ENCODE data around the gene FOXB2. TPM values are rescaled to one million over a fixed set of nuclear protein-coding genes. Genes with fewer than 3 reads are reported as not detected.

FOXB2 gene
- total RNA-seq, 1 experiment from 2014 or later: not detected

GRCh38 chr9:77010527-77010926, 8.9 kb upstream of the FOXB2 start:
- Histone ChIP-seq H3K4me1 (replicated peaks) (no peaks in the 10 kb centered on the region), H3K27me3 (replicated peaks) (peaks cover 8% of the 10 kb centered on the region; the same call in 1 of the 2 replicates)

GRCh38 chr9:77011973-77012821, 7.3 kb upstream of the FOXB2 start:
- no peak overlapping the region for H3K27ac ChIP-seq
- no peaks in the 10 kb centered on the region for H3K4me1 ChIP-seq (replicated peaks)
- H3K36me3 ChIP-seq: no peaks in the 10 kb centered on the region
- H3K4me3 ChIP-seq: no peak overlapping the region
- H3K9me3 ChIP-seq (replicated peaks): no peaks in the 10 kb centered on the region; the same call in 1 of the 2 replicates
- no peak for DNase-seq (ENCODE audit: low read depth in 1 of 2, low spot score in 2 of 2)
- peaks cover 8% of the 10 kb centered on the region; the same call in 1 of the 2 replicates for H3K27me3 ChIP-seq (replicated peaks)

More at GRCh38 chr9:77010527-77010926, 8.9 kb upstream of the FOXB2 start:
- Histone ChIP-seq H3K4me3 (no peak overlapping the region), H3K9me3 (replicated peaks) (no peaks in the 10 kb centered on the region; the same call in 1 of the 2 replicates), H3K27ac (no peak overlapping the region), H3K36me3 (no peaks in the 10 kb centered on the region)
- no peak for DNase-seq (ENCODE audit: low read depth in 1 of 2, low spot score in 2 of 2)

- H3K36me3 ChIP-seq: no peaks in the 10 kb centered on the region
- DNase-seq (ENCODE audit: low read depth in 1 of 2, low spot score in 2 of 2): no peak
- H3K9me3 ChIP-seq (replicated peaks): no peaks in the 10 kb centered on the region; the same call in 1 of the 2 replicates
- no peak overlapping the region for H3K4me3 ChIP-seq
- no peaks in the 10 kb centered on the region for H3K4me1 ChIP-seq (replicated peaks)
- no peak overlapping the region for H3K27ac ChIP-seq
- peaks cover 13% of the 10 kb centered on the region for H3K27me3 ChIP-seq (replicated peaks)
These were observed 6.1 kb upstream of the FOXB2 start for GRCh38 chr9:77013206-77013931.

GRCh38 chr9:77013932-77014596, 5.4 kb upstream of the FOXB2 start:
- peaks cover 19% of the 10 kb centered on the region for H3K27me3 ChIP-seq (replicated peaks)
- DNase-seq (ENCODE audit: low read depth in 1 of 2, low spot score in 2 of 2): no peak
- H3K9me3 ChIP-seq (replicated peaks): no peaks in the 10 kb centered on the region; the same call in 1 of the 2 replicates
- H3K4me3 ChIP-seq: no peak overlapping the region
- no peaks in the 10 kb centered on the region for H3K36me3 ChIP-seq
- H3K4me1 ChIP-seq (replicated peaks): no peaks in the 10 kb centered on the region
- no peak overlapping the region for H3K27ac ChIP-seq

- Histone ChIP-seq H3K27me3 (replicated peaks) (peaks cover 25% of the 10 kb centered on the region), H3K27ac (no peak overlapping the region), H3K9me3 (replicated peaks) (no peaks in the 10 kb centered on the region; the same call in 1 of the 2 replicates)
These were observed 4.7 kb upstream of the FOXB2 start for GRCh38 chr9:77014597-77015263.

GRCh38 chr9:77015327-77016048, 4.0 kb upstream of the FOXB2 start:
- Histone ChIP-seq H3K4me1 (replicated peaks) (no peaks in the 10 kb centered on the region), H3K9me3 (replicated peaks) (no peaks in the 10 kb centered on the region; the same call in 1 of the 2 replicates), H3K36me3 (no peaks in the 10 kb centered on the region), H3K27ac (no peak overlapping the region), H3K27me3 (replicated peaks) (peaks cover 27% of the 10 kb centered on the region), H3K4me3 (no peak overlapping the region)
- no peak for DNase-seq (ENCODE audit: low read depth in 1 of 2, low spot score in 2 of 2)

More at GRCh38 chr9:77014597-77015263, 4.7 kb upstream of the FOXB2 start:
- no peak for DNase-seq (ENCODE audit: low read depth in 1 of 2, low spot score in 2 of 2)
- H3K36me3 ChIP-seq: no peaks in the 10 kb centered on the region
- no peaks in the 10 kb centered on the region for H3K4me1 ChIP-seq (replicated peaks)
- H3K4me3 ChIP-seq: no peak overlapping the region

DNA sequence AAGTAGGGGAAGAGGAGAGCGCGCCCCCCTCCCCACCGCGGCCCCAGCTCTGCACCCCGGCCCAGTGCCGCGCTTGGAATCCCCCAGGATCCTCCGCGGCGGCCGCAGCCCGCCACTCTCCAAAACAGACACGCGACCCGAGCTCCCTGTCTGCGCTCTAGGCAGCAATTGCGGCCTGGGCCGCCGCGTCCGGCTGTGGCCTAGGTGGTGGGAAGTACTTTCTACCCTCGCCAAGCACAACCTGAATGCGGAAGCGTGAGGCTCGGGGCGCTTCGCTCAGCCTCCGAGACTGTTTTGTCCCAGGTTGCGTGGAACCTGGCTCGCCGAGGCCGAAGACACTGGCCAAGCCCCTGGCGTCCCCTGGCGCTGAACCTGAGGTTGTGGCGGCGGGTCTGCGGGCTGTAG, 3.3 kb upstream of the FOXB2 start:
- Histone ChIP-seq H3K27ac (no peak overlapping the region), H3K36me3 (no peaks in the 10 kb centered on the region), H3K4me3 (no peak overlapping the region), H3K27me3 (replicated peaks) (peaks cover 33% of the 10 kb centered on the region), H3K4me1 (replicated peaks) (no peaks in the 10 kb centered on the region), H3K9me3 (replicated peaks) (no peaks in the 10 kb centered on the region; the same call in 1 of the 2 replicates)
- no peak for DNase-seq (ENCODE audit: low read depth in 1 of 2, low spot score in 2 of 2)

DNA sequence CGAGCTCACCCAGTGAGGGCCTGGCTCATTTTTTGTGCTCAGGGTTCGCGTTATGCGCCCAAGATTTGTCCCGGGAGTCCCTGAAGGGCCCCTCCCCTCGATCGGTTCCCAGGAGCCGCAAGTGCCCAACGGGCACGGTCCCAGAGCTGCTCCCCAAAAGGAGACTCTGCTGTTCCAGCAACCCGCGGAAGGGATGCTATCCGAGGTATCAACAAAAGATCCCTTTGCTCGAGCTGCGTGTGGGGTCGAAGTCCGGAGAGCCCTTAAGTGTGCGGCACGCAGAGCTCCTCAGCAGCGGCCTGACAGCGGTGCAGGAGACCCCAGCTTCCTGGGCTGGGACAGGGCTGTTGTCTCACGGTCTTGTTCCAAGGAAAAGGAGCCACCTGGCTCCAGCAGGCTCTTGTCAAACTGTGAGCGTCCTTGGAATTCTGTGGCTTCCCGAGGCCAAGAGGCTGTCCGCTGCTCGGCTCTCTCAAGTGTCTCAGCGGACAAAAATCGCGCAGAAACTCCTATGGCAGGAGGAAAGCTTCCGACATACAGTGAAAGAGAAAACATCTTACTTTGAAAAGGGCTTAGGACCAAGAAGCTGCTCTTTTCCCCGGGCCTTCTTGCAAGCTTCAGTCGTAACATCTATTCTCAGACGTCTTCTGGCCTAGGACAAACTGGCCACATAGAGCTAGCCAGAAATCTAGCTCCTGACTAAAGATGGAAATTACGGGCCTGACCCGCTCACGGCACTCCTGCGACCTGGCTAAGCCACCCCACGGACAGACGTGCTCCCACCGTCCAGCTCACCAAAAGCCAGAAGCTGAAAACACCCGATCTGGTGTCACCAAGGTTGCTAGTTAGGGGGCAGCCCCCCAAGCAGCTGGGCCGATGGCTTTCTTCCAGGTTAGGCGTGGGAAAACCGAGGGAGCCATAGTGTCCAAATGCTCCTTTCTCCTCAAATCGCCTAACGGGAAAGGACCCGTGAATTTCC, 2.6 kb upstream of the FOXB2 start:
- no peak for DNase-seq (ENCODE audit: low read depth in 1 of 2, low spot score in 2 of 2)
- H3K4me3 ChIP-seq: no peak overlapping the region
- H3K27ac ChIP-seq: no peak overlapping the region
- no peaks in the 10 kb centered on the region for H3K36me3 ChIP-seq
- H3K4me1 ChIP-seq (replicated peaks): no peaks in the 10 kb centered on the region
- H3K27me3 ChIP-seq (replicated peaks): peaks cover 40% of the 10 kb centered on the region
- no peaks in the 10 kb centered on the region; the same call in 1 of the 2 replicates for H3K9me3 ChIP-seq (replicated peaks)

DNA sequence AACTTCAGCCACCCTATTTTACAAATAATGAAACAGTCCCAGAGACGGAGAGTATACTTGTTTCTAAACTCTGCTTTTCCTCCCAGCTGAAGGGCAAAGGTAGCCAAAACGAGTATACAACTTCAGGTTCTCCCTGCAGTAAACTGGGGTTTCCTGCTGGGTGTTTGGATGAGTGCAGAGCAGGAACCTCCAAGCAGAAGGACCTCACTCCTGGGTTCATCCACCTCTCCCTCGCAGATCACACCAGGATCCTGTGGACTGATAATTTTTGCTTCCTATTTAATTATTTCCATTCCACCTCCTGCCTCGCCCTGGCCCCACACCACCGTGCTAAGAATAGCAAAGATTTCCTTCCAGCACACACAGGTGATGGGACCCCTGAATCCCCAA, 2.0 kb upstream of the FOXB2 start:
- no peaks in the 10 kb centered on the region; the same call in 1 of the 2 replicates for H3K9me3 ChIP-seq (replicated peaks)
- no peaks in the 10 kb centered on the region for H3K4me1 ChIP-seq (replicated peaks)
- H3K27me3 ChIP-seq (replicated peaks): peaks cover 39% of the 10 kb centered on the region
- no peak overlapping the region for H3K4me3 ChIP-seq
- no peaks in the 10 kb centered on the region for H3K36me3 ChIP-seq
- no peak for DNase-seq (ENCODE audit: low read depth in 1 of 2, low spot score in 2 of 2)
- no peak overlapping the region for H3K27ac ChIP-seq

DNA sequence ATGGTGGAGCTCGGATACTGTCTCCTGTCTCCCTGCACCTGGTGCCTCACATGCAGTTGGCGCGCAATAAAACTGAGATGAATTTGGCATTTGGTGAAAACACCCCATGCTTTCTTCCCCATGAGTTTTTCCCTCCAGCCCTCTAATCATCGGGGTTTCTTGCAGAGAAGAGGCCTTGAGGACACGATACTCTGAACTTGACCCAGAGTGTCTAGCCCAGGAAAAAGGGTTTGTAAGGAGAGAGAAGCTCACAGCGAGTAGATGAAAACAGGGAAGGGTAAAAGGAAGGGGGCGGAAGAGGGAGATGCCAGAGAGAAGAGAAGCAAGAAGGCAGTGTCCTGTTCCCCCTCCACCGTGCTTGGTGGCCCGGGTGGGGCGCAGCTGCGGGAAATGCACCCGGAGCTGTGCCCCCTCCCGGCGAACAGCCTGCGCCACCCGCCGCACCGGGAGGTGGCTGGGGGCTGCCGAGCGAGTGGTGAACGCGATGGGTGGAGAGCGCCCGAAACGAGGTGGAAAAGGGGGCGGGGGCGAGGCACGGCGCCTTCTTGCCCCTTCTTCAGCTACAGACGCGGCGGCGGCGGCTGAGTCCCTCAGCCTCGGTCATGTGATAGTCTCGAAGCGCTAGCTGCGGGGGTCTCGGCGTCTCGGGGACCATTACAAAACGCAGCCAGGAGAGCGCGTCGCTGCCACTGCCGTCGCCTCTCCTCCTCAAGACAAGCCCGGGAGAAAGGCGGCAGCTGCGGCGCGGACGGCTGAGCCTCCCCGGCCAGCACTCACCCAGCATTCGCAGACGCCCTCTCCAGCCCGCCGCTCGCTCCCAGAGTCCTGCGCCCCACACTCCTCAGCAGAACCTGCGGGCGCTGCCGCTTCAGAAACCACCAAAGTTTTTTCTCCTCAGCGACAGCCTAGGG, 1.1 kb upstream of the FOXB2 start:
- Histone ChIP-seq H3K27me3 (replicated peaks) (peaks cover 34% of the 10 kb centered on the region), H3K27ac (no peak overlapping the region), H3K36me3 (no peaks in the 10 kb centered on the region), H3K4me1 (replicated peaks) (no peaks in the 10 kb centered on the region), H3K9me3 (replicated peaks) (no peaks in the 10 kb centered on the region; the same call in 1 of the 2 replicates), H3K4me3 (no peak overlapping the region)
- DNase-seq (ENCODE audit: low read depth in 1 of 2, low spot score in 2 of 2): no peak

- no peaks in the 10 kb centered on the region for H3K4me1 ChIP-seq (replicated peaks)
- no peaks in the 10 kb centered on the region for H3K36me3 ChIP-seq
- peaks cover 34% of the 10 kb centered on the region for H3K27me3 ChIP-seq (replicated peaks)
- no peak for DNase-seq (ENCODE audit: low read depth in 1 of 2, low spot score in 2 of 2)
- no peak overlapping the region for H3K4me3 ChIP-seq
- H3K9me3 ChIP-seq (replicated peaks): no peaks in the 10 kb centered on the region; the same call in 1 of the 2 replicates
- no peak overlapping the region for H3K27ac ChIP-seq
These were observed 553 bp upstream of the FOXB2 start for GRCh38 chr9:77018969-77019235.
